Trophoblast cell (in vitro differentiated cells and primary cell): ENCODE results near the gene ADCY9.

ENCODE experiments used
- DNase-seq, 2 donors: peaks; one replicate each; pipeline ENCODE4 v3.0.0-alpha.2; 2016
- H2AFZ ChIP-seq: 2 replicates; pipeline ENCODE4 v1.6.1; 2013; ENCODE audit warnings: low read length, moderate library complexity, mild to moderate bottlenecking; ENCODE audit not compliant: insufficient read depth, poor library complexity
- H2AK5ac ChIP-seq: 2 replicates; pipeline ENCODE4 v1.6.1; 2013; ENCODE audit warnings: mild to moderate bottlenecking, low read length
- H2BK120ac ChIP-seq: 2 replicates; pipeline ENCODE4 v1.6.1; 2013; ENCODE audit warnings: low read length, mild to moderate bottlenecking, moderate library complexity; ENCODE audit not compliant: insufficient read depth, poor library complexity
- H2BK12ac ChIP-seq: 2 replicates; pipeline ENCODE4 v1.6.1; 2013; ENCODE audit warnings: mild to moderate bottlenecking, low read length, moderate library complexity
- H2BK5ac ChIP-seq: 2 replicates; pipeline ENCODE4 v1.6.1; 2013; ENCODE audit warnings: low read length, low read depth, moderate library complexity, mild to moderate bottlenecking; ENCODE audit not compliant: poor library complexity
- H3K14ac ChIP-seq: 2 replicates; pipeline ENCODE4 v1.6.1; 2013; ENCODE audit warnings: mild to moderate bottlenecking, low read length
- H3K18ac ChIP-seq: 2 replicates; pipeline ENCODE4 v1.6.1; 2013; ENCODE audit warnings: mild to moderate bottlenecking, low read length
- H3K23ac ChIP-seq: 2 replicates; pipeline ENCODE4 v1.6.1; 2013; ENCODE audit warnings: low read length
- H3K27ac ChIP-seq: 2 replicates; pipeline ENCODE4 v1.5.1; 2013; ENCODE audit warnings: low read depth, mild to moderate bottlenecking, inconsistent platforms, low read length, moderate library complexity
- H3K27me3 ChIP-seq: 2 replicates; pipeline ENCODE4 v1.6.1; 2013; ENCODE audit warnings: inconsistent platforms, mild to moderate bottlenecking, low read length, moderate library complexity; ENCODE audit not compliant: insufficient read depth
- H3K36me3 ChIP-seq, 2 experiments: 1 replicate in 1 of 2; 2 replicates in 1 of 2; pipeline ENCODE4 v1.6.1; 2013; ENCODE audit warnings: low read length in 2 of 2, mild to moderate bottlenecking in 2 of 2, moderate library complexity in 1 of 2; ENCODE audit not compliant: insufficient read depth in 2 of 2, control insufficient read depth in 1 of 2
- H3K4ac ChIP-seq: 2 replicates; pipeline ENCODE4 v1.6.1; 2013; ENCODE audit warnings: low read depth, mild to moderate bottlenecking, low read length, moderate library complexity
- H3K4me1 ChIP-seq, 2 experiments: 1 replicate in 1 of 2; 2 replicates in 1 of 2; pipeline ENCODE4 v1.6.1; 2013; ENCODE audit warnings: low read length in 2 of 2, mild to moderate bottlenecking in 2 of 2, moderate library complexity in 1 of 2; ENCODE audit not compliant: insufficient read depth in 2 of 2, control insufficient read depth in 1 of 2
- H3K4me2 ChIP-seq: 2 replicates; pipeline ENCODE4 v1.6.1; 2013; ENCODE audit warnings: inconsistent platforms, mild to moderate bottlenecking, low read length, moderate library complexity
- H3K4me3 ChIP-seq: 2 replicates; pipeline ENCODE4 v1.5.1; 2013; ENCODE audit warnings: mild to moderate bottlenecking, low read depth, low read length, inconsistent platforms
- H3K79me1 ChIP-seq: one replicate; pipeline ENCODE4 v1.6.1; 2013; ENCODE audit warnings: low read length
- H3K79me2 ChIP-seq: 2 replicates; pipeline ENCODE4 v1.6.1; 2013; ENCODE audit warnings: low read length, mild to moderate bottlenecking; ENCODE audit not compliant: control insufficient read depth, insufficient read depth, poor library complexity
- H3K9ac ChIP-seq: 2 replicates; pipeline ENCODE4 v1.6.1; 2013; ENCODE audit warnings: mild to moderate bottlenecking, low read length
- H3K9me3 ChIP-seq: 2 replicates; pipeline ENCODE4 v1.6.1; 2013; ENCODE audit warnings: low read depth, mild to moderate bottlenecking, control low read depth, inconsistent platforms, low read length; ENCODE audit not compliant: insufficient read depth
- H4K12ac ChIP-seq: 2 replicates; pipeline ENCODE4 v1.6.1; 2013; ENCODE audit warnings: low read depth, mild to moderate bottlenecking, low read length, moderate library complexity
- H4K8ac ChIP-seq: 2 replicates; pipeline ENCODE4 v1.6.1; 2013; ENCODE audit warnings: low read depth, mild to moderate bottlenecking, low read length, moderate library complexity
- H4K91ac ChIP-seq: one replicate; pipeline ENCODE4 v1.6.1; 2013; ENCODE audit warnings: low read depth, mild to moderate bottlenecking, low read length, moderate library complexity
- WGBS: extraction: QIAGEN DNeasy Blood & Tissue Kit; methylation state at CpG from one replicate; pipeline ENCODE4 v1.1.7; 2013; ENCODE audit warnings: missing lambda C conversion rate; ENCODE audit not compliant: insufficient read length, insufficient coverage; ENCODE audit errors: extremely low coverage; 5-methylcytosine and 5-hydroxymethylcytosine counted together

ADCY9 gene

GRCh38 chr16:4111748-4112696 lies 4.2 kb downstream of the ADCY9 start:
- Histone ChIP-seq H3K4ac (no peak overlapping the region), H3K14ac (peak overlapping the region; percentile 23), H4K8ac (peak overlapping the region; percentile 27), H2BK120ac (peak overlapping the region; percentile 77), H4K91ac (peak overlapping the region; percentile 71), H3K36me3 (peaks cover 3 to 4% of the 10 kb centered on the region in 2 experiments), H3K79me1 (peaks cover 15% of the 10 kb centered on the region), H3K9ac (peak overlapping the region; percentile 57), H3K27ac (peak overlapping the region; percentile 41), H3K4me1 (peaks cover 36 to 48% of the 10 kb centered on the region in 2 experiments), H3K23ac (no peak overlapping the region), H3K4me2 (peak overlapping the region; percentile 45), H2AK5ac (peak overlapping the region; percentile 36), H3K18ac (peak overlapping the region; percentile 40), H4K12ac (no peak overlapping the region), H3K9me3 (peaks cover 5% of the 10 kb centered on the region), H2BK12ac (peak overlapping the region; percentile 30), H3K79me2 (peaks cover 6% of the 10 kb centered on the region), H3K4me3 (no peak overlapping the region), H2AFZ (peak overlapping the region; percentile 41), H3K27me3 (peaks cover 3% of the 10 kb centered on the region), H2BK5ac (peak overlapping the region; percentile 10)
- DNase-seq = no peak
- no CpG with 5 or more reads among the region's 16 CpGs for whole genome bisulfite sequencing

- Histone ChIP-seq H3K9me3 (peaks cover 5% of the 10 kb centered on the region), H3K36me3 (peaks cover 3 to 4% of the 10 kb centered on the region in 2 experiments), H3K4me3 (no peak overlapping the region), H2BK5ac (peak overlapping the region; percentile 2), H2AFZ (no peak overlapping the region), H4K91ac (peak overlapping the region; percentile 40), H3K79me2 (peaks cover 6% of the 10 kb centered on the region), H3K4ac (peak overlapping the region; percentile 7), H3K9ac (no peak overlapping the region), H3K23ac (no peak overlapping the region), H3K4me1 (peaks cover 36 to 55% of the 10 kb centered on the region in 2 experiments), H3K4me2 (peak overlapping the region; percentile 11), H2BK120ac (peak overlapping the region; percentile 4), H2AK5ac (peak overlapping the region; percentile 3), H3K27ac (peak overlapping the region; percentile 50), H3K27me3 (peaks cover 3% of the 10 kb centered on the region), H3K14ac (peak overlapping the region; percentile 3), H2BK12ac (peak overlapping the region; percentile 27), H4K12ac (no peak overlapping the region), H3K79me1 (peaks cover 11% of the 10 kb centered on the region), H3K18ac (peak overlapping the region; percentile 15), H4K8ac (no peak overlapping the region)
- DNase-seq = peak in 1 of 2 donors; percentile 73
- WGBS = no CpG with 5 or more reads among the region's 14 CpGs
Measured at GRCh38 chr16:4110680-4111079, 5.6 kb downstream of the ADCY9 start.

GRCh38 chr16:4110065-4110464 lies 6.2 kb downstream of the ADCY9 start:
- H3K79me2 ChIP-seq = peaks cover 2% of the 10 kb centered on the region
- no peak overlapping the region for H2AK5ac ChIP-seq
- H3K4me1 ChIP-seq = peaks cover 32 to 50% of the 10 kb centered on the region in 2 experiments
- H3K9me3 ChIP-seq = peaks cover 5% of the 10 kb centered on the region
- H2BK5ac ChIP-seq = peak overlapping the region; percentile 35
- peaks cover 11% of the 10 kb centered on the region for H3K79me1 ChIP-seq
- H3K18ac ChIP-seq = peak overlapping the region; percentile 36
- peak in 1 of 2 donors; percentile 49 for DNase-seq
- WGBS = no CpG with 5 or more reads among the region's 13 CpGs
- peak overlapping the region; percentile 13 for H2AFZ ChIP-seq
- peak overlapping the region; percentile 70 for H4K91ac ChIP-seq
- H4K12ac ChIP-seq = no peak overlapping the region
- no peak overlapping the region for H3K4me3 ChIP-seq
- H3K9ac ChIP-seq = no peak overlapping the region
- H4K8ac ChIP-seq = peak overlapping the region; percentile 8
- H2BK12ac ChIP-seq = peak overlapping the region; percentile 72
- peak overlapping the region; percentile 29 for H3K27ac ChIP-seq
- no peak overlapping the region for H3K4me2 ChIP-seq
- H3K14ac ChIP-seq = peak overlapping the region; percentile 8
- H3K4ac ChIP-seq = no peak overlapping the region
- no peak overlapping the region for H3K23ac ChIP-seq
- peaks cover 3 to 4% of the 10 kb centered on the region in 2 experiments for H3K36me3 ChIP-seq
- peak overlapping the region; percentile 79 for H2BK120ac ChIP-seq
- no peaks in the 10 kb centered on the region for H3K27me3 ChIP-seq

- Histone ChIP-seq H3K18ac (no peak overlapping the region), H3K79me1 (peaks cover 11% of the 10 kb centered on the region), H3K79me2 (peaks cover 2% of the 10 kb centered on the region), H2AFZ (no peak overlapping the region), H2AK5ac (no peak overlapping the region), H2BK120ac (no peak overlapping the region), H3K4me1 (peaks cover 28 to 44% of the 10 kb centered on the region in 2 experiments), H2BK12ac (no peak overlapping the region), H3K23ac (no peak overlapping the region), H4K91ac (no peak overlapping the region), H4K8ac (no peak overlapping the region), H3K36me3 (peaks cover 3 to 4% of the 10 kb centered on the region in 2 experiments), H2BK5ac (no peak overlapping the region), H3K27ac (peak overlapping the region; percentile 29), H3K9ac (no peak overlapping the region), H3K9me3 (peaks cover 2% of the 10 kb centered on the region), H3K27me3 (no peaks in the 10 kb centered on the region), H4K12ac (no peak overlapping the region), H3K4me3 (no peak overlapping the region), H3K4ac (no peak overlapping the region), H3K4me2 (peak overlapping the region; percentile 26), H3K14ac (no peak overlapping the region)
- DNase-seq = no peak
- no CpG with 5 or more reads among the region's 11 CpGs for whole genome bisulfite sequencing
Measured at GRCh38 chr16:4109250-4109736, 6.9 kb downstream of the ADCY9 start.
